Colonic mucosa (tissue), 4 donors: ENCODE results near the gene DPP10. TPM values are rescaled to one million over a fixed set of nuclear protein-coding genes. Genes with fewer than 3 reads are reported as not detected.

ENCODE experiments used
- DNase-seq: peaks from one replicate; pipeline ENCODE4 v3.0.0-alpha.2; 2020
- H3K27ac ChIP-seq: fragments of 200-600 bp; one replicate; pipeline ENCODE4 v1.8.0; 2021
- H3K27me3 ChIP-seq: fragments of 200-600 bp; one replicate; pipeline ENCODE4 v1.8.0; 2021
- H3K36me3 ChIP-seq: fragments of 200-600 bp; one replicate; pipeline ENCODE4 v1.8.0; 2021
- H3K4me1 ChIP-seq: fragments of 200-600 bp; one replicate; pipeline ENCODE4 v1.8.0; 2021; ENCODE audit warnings: mild to moderate bottlenecking
- H3K4me3 ChIP-seq: fragments of 200-600 bp; one replicate; pipeline ENCODE4 v1.8.0; 2021
- H3K9ac ChIP-seq, 2 donors: one replicate each; pipeline ENCODE4 v1.7.0; 2013; ENCODE audit warnings: control low read depth in 2 of 2, low read depth in 2 of 2, low read length in 2 of 2
- H3K9me3 ChIP-seq: fragments of 200-600 bp; one replicate; pipeline ENCODE4 v1.8.0; 2021
- intact Hi-C: fragments of 100-400 bp; cut with DNase I; formaldehyde crosslinking; loops from one replicate; pipeline ENCODE4 v1.14.1; 2022
- total RNA-seq, 2 donors: library from RNA; stranded (reverse); fragmentation: NEBNext Ultra II Directional in 1 of 2; extraction: Animal tissue kit (Norgen Biotek cat#: 25700) in 1 of 2; gene quantifications; one replicate each; pipeline ENCODE4 v1.2.1, GENCODE V29; 2021
- TF ChIP-seq, protein P1 (sequence below): fragments of 200-600 bp; IDR thresholded peaks from one replicate; pipeline ENCODE4 v1.8.0; 2022; ENCODE audit warnings: antibody characterized with exemption, mild to moderate bottlenecking
- donor health status: healthy.
- donor health status: DM: no; HTN: no; CAD: no.
- donor health status: DM: no; HTN: no; CAD: no.

The DPP10 gene
- total RNA-seq, 2 donors from 2014 or later: 6.0 to 8.1 TPM

DNA sequence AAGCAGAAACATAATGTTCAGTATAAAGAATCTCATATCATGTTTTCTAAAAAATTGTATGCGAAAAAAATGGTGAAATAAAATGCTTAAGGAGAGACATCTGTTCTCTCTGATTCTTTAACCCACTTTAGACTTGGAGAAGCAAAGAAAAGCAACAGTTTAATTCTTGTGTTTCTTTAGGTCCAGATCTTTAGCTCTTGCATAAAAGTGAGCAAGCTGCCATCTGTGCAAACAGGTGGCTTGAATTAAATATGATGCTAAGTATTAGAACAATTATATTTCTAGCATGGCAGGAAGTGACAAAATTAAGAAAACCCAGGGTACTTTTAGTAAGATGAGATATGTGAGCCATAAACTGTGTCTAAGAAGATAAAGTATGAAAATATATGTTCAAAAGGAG, 1038.3 kb downstream of the DPP10 start:
- Histone ChIP-seq H3K36me3 (no peaks in the 10 kb centered on the region), H3K27ac (no peak overlapping the region), H3K27me3 (no peaks in the 10 kb centered on the region), H3K9ac (no peak overlapping the region), H3K9me3 (no peaks in the 10 kb centered on the region), H3K4me1 (no peaks in the 10 kb centered on the region), H3K4me3 (no peak overlapping the region)
- TF ChIP-seq, protein P1, sequence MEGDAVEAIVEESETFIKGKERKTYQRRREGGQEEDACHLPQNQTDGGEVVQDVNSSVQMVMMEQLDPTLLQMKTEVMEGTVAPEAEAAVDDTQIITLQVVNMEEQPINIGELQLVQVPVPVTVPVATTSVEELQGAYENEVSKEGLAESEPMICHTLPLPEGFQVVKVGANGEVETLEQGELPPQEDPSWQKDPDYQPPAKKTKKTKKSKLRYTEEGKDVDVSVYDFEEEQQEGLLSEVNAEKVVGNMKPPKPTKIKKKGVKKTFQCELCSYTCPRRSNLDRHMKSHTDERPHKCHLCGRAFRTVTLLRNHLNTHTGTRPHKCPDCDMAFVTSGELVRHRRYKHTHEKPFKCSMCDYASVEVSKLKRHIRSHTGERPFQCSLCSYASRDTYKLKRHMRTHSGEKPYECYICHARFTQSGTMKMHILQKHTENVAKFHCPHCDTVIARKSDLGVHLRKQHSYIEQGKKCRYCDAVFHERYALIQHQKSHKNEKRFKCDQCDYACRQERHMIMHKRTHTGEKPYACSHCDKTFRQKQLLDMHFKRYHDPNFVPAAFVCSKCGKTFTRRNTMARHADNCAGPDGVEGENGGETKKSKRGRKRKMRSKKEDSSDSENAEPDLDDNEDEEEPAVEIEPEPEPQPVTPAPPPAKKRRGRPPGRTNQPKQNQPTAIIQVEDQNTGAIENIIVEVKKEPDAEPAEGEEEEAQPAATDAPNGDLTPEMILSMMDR: no peak
- intact Hi-C loops: no loop called here
- no peak for DNase-seq

DNA sequence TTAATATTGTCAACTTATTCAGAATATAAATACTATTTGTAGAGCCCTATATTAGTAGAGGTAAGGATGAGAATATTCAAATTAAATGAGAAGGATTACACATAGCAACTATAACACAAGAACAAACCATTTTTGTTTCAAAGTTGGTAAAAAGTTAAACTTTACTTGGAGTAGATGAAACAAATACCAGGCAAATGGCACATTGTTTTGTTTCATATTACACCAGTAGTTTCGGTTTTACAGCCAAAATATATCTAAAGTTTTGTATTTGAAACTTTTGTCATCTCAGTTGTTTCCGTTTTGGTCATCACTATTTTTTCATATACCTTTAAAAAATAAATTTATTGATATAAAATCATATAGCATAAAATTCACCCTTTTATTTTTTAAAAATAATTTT, 1039.4 kb downstream of the DPP10 start:
- no peak for DNase-seq
- TF ChIP-seq, protein P1: no peak
- Histone ChIP-seq H3K4me3 (no peak overlapping the region), H3K9ac (no peak overlapping the region), H3K27me3 (no peaks in the 10 kb centered on the region), H3K36me3 (no peaks in the 10 kb centered on the region), H3K9me3 (no peaks in the 10 kb centered on the region), H3K4me1 (no peaks in the 10 kb centered on the region), H3K27ac (no peak overlapping the region)
- intact Hi-C loops: no loop called here

DNA sequence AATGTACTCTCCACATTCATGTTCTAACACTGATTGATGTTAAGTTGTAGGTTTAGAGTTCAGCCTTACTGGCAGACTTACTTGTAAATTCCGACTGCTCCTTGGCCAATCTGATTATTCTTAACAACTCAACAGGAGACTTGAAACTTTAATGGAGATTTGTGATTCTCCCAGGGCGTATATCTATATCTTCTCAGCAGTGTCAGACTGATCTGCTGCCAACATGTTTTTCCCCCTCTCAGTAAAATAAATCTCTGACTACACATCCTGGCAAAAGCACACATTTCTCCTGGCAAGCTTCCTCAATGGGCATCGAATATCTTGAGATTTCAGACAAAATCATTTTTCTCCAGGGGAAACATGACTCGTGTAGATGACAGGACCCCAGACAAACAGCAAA, 1041.2 kb downstream of the DPP10 start:
- Histone ChIP-seq H3K4me3 (no peak overlapping the region), H3K4me1 (no peaks in the 10 kb centered on the region), H3K36me3 (no peaks in the 10 kb centered on the region), H3K9me3 (no peaks in the 10 kb centered on the region), H3K9ac (no peak overlapping the region), H3K27ac (no peak overlapping the region), H3K27me3 (no peaks in the 10 kb centered on the region)
- no peak for DNase-seq
- TF ChIP-seq, protein P1: no peak
- intact Hi-C loops: no loop called here

DNA sequence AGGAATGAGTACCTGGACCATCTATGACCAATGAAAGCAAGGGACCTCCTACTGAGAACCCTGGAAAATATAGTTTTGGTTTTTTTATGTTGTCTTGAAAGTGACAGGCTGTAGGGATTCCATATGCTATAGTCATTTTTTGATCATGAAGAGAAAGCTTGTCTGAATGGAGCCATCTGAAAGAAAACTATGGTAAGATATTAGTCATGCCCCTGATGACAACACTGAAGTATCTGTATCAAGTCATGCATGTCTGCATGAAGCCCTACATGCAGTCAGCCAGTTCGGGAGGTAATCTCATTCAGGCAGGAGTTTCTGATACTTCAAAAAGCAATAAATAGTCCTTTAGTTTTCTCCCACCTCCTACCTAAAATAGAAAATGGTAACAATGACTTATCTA, 1042.0 kb downstream of the DPP10 start:
- TF ChIP-seq, protein P1: no peak
- Histone ChIP-seq H3K4me3 (no peak overlapping the region), H3K27ac (no peak overlapping the region), H3K9ac (no peak overlapping the region), H3K4me1 (no peaks in the 10 kb centered on the region), H3K36me3 (no peaks in the 10 kb centered on the region), H3K27me3 (no peaks in the 10 kb centered on the region), H3K9me3 (no peaks in the 10 kb centered on the region)
- intact Hi-C loops: no loop called here
- DNase-seq: no peak

DNA sequence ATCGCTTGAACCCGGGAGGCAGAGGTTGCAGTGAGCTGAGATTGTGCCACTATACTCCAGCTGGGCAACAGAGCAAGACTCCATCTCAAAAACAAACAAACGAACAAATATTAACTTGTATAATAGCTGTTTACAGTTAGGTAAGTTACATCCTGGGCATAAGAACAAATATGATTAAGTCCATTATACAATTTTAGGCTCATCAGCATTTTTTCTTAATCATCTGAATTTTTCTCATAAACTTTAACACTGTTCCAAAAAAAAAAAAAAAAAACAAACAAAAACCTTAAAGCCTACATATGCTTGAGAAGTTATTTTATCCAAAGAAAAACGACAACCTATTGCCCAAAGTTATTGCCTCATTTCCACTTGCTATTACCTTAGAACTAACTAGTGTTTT, 1042.5 kb downstream of the DPP10 start:
- no peak overlapping the region for H3K9ac ChIP-seq
- DNase-seq: no peak
- H3K4me1 ChIP-seq: no peaks in the 10 kb centered on the region
- intact Hi-C loops: no loop called here
- H3K36me3 ChIP-seq: no peaks in the 10 kb centered on the region
- H3K9me3 ChIP-seq: no peaks in the 10 kb centered on the region
- no peaks in the 10 kb centered on the region for H3K27me3 ChIP-seq
- TF ChIP-seq, protein P1: no peak
- no peak overlapping the region for H3K4me3 ChIP-seq
- H3K27ac ChIP-seq: no peak overlapping the region
